AG09309 (cell line): Measurements from ENCODE around the gene MEGF9.

Experiments
- DNase-seq: peaks from one replicate; pipeline ENCODE4 v3.0.0-alpha.2; 2010; ENCODE audit warnings: low read depth
- H3K4me3 ChIP-seq: 2 replicates; pipeline ENCODE4 v1.5.1; 2011; ENCODE audit warnings: mild to moderate bottlenecking, low read depth, low read length, moderate library complexity; ENCODE audit not compliant: control insufficient read depth
- CTCF ChIP-seq: IDR thresholded peaks from 2 replicates; pipeline ENCODE4 v1.5.1; 2011; ENCODE audit warnings: mild to moderate bottlenecking, low read depth, low read length, inconsistent platforms; ENCODE audit not compliant: insufficient read depth, control insufficient read depth; ENCODE audit errors: missing control alignments

Gene MEGF9

DNA sequence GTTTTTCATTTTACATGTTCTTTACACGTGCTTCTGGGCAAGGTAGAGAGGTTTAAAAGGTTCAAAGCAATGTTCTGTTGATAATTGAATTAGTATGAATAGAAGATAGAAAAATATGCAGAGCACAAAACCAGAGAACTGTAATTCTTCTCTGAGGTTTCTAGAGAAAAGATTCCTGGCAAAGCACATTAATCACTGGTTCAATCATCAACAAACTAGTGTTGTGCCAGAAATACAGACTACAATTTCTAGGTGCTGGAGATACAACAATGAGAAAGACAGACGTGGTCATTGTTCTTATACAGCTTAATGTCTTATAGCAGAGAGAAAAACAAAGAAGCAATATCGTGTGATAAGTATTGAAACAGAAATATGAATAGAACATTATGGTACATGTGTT, 25.5 kb downstream of the MEGF9 start:
- H3K4me3 ChIP-seq = no peak overlapping the region
- DNase-seq = no peak
- no peak for TF ChIP-seq CTCF

DNA sequence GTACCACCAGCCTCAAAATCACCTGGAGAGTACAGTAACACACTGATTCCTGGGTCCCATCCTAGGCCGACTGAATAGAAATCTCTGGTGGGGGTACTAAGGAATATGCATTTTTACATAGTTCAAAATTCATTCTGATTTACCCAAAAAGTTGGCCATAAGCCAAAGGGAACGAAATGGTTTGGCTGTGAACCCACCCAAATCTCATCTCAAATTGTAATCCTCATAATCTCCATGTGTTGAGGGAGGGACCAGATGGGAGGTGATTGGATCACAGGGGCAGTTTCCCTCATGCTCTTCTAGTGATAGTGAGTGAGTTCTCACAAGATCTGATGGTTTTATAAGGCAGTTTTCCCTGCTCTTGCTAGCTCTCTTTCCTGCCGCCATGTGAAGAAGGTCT, 31.1 kb downstream of the MEGF9 start:
- DNase-seq = no peak
- H3K4me3 ChIP-seq = no peak overlapping the region
- TF ChIP-seq CTCF = no peak

DNA sequence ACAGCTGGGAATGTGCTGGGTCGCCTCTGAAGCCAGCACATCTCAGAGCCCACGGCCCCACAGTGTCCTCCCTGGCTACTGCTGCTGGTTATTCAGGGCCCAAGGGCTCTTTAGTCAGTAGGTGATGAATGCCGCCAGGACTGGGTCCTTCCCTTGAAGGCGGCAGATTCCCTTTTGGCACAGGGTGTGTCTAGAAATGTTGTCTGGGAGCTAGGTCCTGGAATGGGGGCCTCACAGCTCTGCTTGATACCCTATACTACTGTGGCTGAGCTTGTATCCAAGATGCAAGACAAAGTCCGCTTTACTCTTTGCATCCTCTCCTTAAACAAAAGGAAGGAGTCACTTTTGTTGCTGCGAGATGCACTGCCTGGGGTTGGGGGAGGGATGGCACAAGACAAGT, 33.1 kb downstream of the MEGF9 start:
- H3K4me3 ChIP-seq = no peak overlapping the region
- TF ChIP-seq CTCF = no peak

DNA sequence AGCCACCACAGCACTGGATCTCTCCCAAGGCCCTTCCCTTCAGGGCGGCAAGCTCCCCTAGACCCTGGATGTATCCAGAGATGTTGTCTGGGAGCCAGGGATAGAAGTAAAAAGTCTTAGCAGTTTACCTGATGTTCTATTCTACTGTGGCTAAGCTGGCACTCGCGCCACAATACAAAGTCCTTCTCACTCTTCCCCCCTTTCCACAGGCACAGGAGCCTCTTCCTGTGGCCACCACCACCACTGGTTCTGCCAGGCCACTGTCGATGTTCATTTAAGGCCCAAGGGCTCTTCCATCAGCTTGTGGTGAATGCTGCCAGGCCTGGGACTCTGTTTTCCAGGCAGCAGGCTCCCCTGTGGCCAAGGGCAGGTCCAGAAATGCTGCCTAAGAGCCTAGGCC, 33.7 kb downstream of the MEGF9 start:
- no peak for DNase-seq
- no peak overlapping the region for H3K4me3 ChIP-seq
- no peak for TF ChIP-seq CTCF

More for the DNA sequence above, 33.1 kb downstream of the MEGF9 start:
- DNase-seq = no peak

DNA sequence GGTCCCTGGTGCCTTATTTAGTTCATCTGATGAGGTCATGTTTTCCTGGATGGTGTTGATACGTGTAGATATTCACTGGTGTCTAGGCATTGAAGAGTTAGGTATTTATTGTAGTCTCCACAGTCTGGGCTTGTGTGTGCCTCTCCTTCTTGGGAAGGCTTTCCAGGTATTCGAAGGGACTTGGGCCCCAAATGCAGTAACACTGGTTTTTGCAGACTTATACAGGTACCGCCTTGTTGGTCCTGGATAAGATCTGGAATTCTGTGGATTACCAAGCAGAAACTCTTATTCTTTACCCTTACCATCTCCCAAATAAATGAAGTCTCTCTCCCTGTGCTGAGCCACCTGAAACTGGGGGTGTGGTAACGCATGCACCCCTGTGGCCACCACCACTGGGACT, 34.1 kb downstream of the MEGF9 start:
- no peak for DNase-seq
- H3K4me3 ChIP-seq = no peak overlapping the region
- no peak for TF ChIP-seq CTCF

GRCh38 chr9:120677965-120678364, 36.3 kb downstream of the MEGF9 start:
- H3K4me3 ChIP-seq = no peak overlapping the region
- no peak for DNase-seq
- no peak for TF ChIP-seq CTCF

- TF ChIP-seq CTCF = no peak
- DNase-seq = no peak
- H3K4me3 ChIP-seq = no peak overlapping the region
Observed at GRCh38 chr9:120676767-120677402, 37.4 kb downstream of the MEGF9 start.
